Common myeloid progenitor, CD34-positive (primary cell): ENCODE measurements around the gene SPTBN1.

ENCODE experiments used
- CTCF ChIA-PET: fragments of 350-600 bp; sonication (Branson Sonifier 250); formaldehyde crosslinking; loops from one replicate; lab custom pipeline; 2021; ENCODE audit warnings: antibody characterized with exemption; lab: Charles Lee
- POLR2A ChIA-PET: fragments of 350-600 bp; sonication (Branson Sonifier 250); formaldehyde crosslinking; loops from one replicate; lab custom pipeline; 2021; ENCODE audit warnings: antibody characterized with exemption; lab: Charles Lee
- DNase-seq, 3 donors: peaks; one replicate each; pipeline versions ENCODE4 v3.0.0 to v3.0.0-alpha.2; 2013
- H3K27ac ChIP-seq, 2 experiments: 1 replicate in 1 of 2; 2 replicates in 1 of 2; pipeline ENCODE4 v1.7.0; 2013; ENCODE audit warnings: inconsistent platforms in 2 of 2, low read length in 2 of 2, mild to moderate bottlenecking in 2 of 2, low read depth in 1 of 2, moderate library complexity in 1 of 2; ENCODE audit not compliant: severe bottlenecking in 2 of 2, insufficient read depth in 1 of 2, poor library complexity in 1 of 2
- H3K27me3 ChIP-seq, 5 experiments: replicated peaks in 2 of 5; 1 replicate in 3 of 5; 2 replicates in 2 of 5; pipeline versions ENCODE4 v1.6.1 to v1.7.0; 2013; ENCODE audit warnings: low read length in 4 of 5, mild to moderate bottlenecking in 2 of 5, moderate library complexity in 2 of 5, inconsistent platforms in 1 of 5; ENCODE audit not compliant: insufficient read depth in 5 of 5, control insufficient read depth in 4 of 5
- H3K36me3 ChIP-seq, 4 experiments: 1 replicate in 2 of 4; 2 replicates in 2 of 4; pipeline versions ENCODE4 v1.6.1 to v1.7.0; 2013; ENCODE audit warnings: low read length in 3 of 4, control low read depth in 1 of 4, mild to moderate bottlenecking in 1 of 4; ENCODE audit not compliant: control insufficient read depth in 4 of 4, insufficient read depth in 4 of 4
- H3K4me1 ChIP-seq, 4 experiments: 1 replicate in 3 of 4; 2 replicates in 1 of 4; pipeline versions ENCODE4 v1.6.1 to v1.7.1; 2013; ENCODE audit warnings: low read length in 3 of 4, mild to moderate bottlenecking in 3 of 4, control low read depth in 1 of 4, inconsistent platforms in 1 of 4, moderate library complexity in 1 of 4; ENCODE audit not compliant: control insufficient read depth in 4 of 4, insufficient read depth in 4 of 4; ENCODE audit errors: control extremely low read depth in 1 of 4
- H3K4me3 ChIP-seq, 7 experiments: 1 replicate in 4 of 7; 2 replicates in 3 of 7; pipeline versions ENCODE4 v1.5.1 to v1.7.0; 2013; ENCODE audit warnings: mild to moderate bottlenecking in 7 of 7, low read length in 6 of 7, moderate library complexity in 6 of 7, inconsistent platforms in 2 of 7, low read depth in 2 of 7, control low read depth in 1 of 7; ENCODE audit not compliant: insufficient read depth in 4 of 7, control insufficient read depth in 1 of 7; ENCODE audit errors: extremely low read depth in 1 of 7
- H3K9me3 ChIP-seq, 5 experiments: 1 replicate in 4 of 5; 2 replicates in 1 of 5; pipeline versions ENCODE4 v1.6.1 to v1.7.1; 2013; ENCODE audit warnings: low read length in 4 of 5, mild to moderate bottlenecking in 2 of 5, inconsistent platforms in 1 of 5, low read depth in 1 of 5, moderate library complexity in 1 of 5; ENCODE audit not compliant: control insufficient read depth in 4 of 5, insufficient read depth in 2 of 5; ENCODE audit errors: control extremely low read depth in 1 of 5
- WGBS: methylation state at CpG from one replicate; pipeline ENCODE4 v1.1.5; 2013; ENCODE audit not compliant: insufficient coverage; 5-methylcytosine and 5-hydroxymethylcytosine counted together

The SPTBN1 gene

DNA sequence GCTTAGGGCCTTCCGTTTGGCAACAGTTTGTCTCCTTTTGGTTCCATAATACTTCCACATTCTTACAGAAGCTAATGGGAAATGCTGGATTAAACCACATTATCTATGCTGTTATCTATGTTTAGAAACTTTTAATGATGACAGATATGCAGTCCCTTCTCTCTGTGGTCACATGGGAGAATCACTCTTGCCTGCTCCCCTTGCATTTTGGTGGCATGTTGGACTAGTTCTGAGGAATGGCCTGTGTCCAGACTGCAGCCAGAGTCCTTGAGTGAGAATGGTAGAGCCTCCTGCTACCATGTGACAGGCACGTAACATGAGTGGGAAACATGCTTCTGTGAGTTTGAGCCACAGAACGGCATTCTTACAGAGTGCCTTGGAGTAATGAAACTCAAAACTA is 19.2 kb downstream of the SPTBN1 start:
- no peak for DNase-seq
- POLR2A ChIA-PET: no interaction called here
- Histone ChIP-seq H3K4me1 (peaks cover 0 to 20% (median 3%) of the 10 kb centered on the region in 4 experiments), H3K27ac (no peak overlapping the region), H3K9me3 (peaks cover 0 to 8% (median 0%) of the 10 kb centered on the region in 5 experiments), H3K36me3 (peaks cover 0 to 2% (median 0%) of the 10 kb centered on the region in 4 experiments), H3K4me3 (no peak overlapping the region), H3K27me3 (no peaks in the 10 kb centered on the region)
- WGBS: 100% methylated on average over 2 of the region's 3 CpGs
- CTCF ChIA-PET: no interaction called here

- CTCF ChIA-PET: no interaction called here
- POLR2A ChIA-PET: no interaction called here
- Histone ChIP-seq H3K36me3 (peaks cover 0 to 2% (median 0%) of the 10 kb centered on the region in 4 experiments), H3K27ac (no peak overlapping the region), H3K9me3 (peaks cover 0 to 8% (median 0%) of the 10 kb centered on the region in 5 experiments), H3K4me3 (no peak overlapping the region), H3K4me1 (peaks cover 0 to 15% (median 0%) of the 10 kb centered on the region in 4 experiments), H3K27me3 (no peaks in the 10 kb centered on the region)
- no peak for DNase-seq
- 74% methylated on average over 5 of the region's 5 CpGs for WGBS
Measured at GRCh38 chr2:54475919-54476318, 19.8 kb downstream of the SPTBN1 start.

DNA sequence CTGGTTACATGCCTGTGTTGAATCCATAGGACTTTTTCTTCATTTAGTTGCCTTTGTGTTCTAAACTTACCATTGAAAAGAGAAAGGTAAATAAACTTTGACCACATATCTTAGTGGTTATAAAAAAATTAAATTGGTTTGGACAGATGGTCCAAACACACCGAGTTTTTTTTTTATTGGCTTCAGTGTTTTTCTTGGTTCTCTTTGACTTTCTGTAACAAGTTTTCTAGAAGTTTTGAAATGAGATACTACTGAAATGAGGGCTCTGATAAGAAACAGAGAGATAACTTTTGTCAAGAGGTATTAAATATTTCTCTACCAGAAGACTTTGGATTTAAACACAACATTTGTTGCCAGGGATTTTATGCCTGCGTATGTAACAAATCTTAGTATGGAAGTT is 20.7 kb downstream of the SPTBN1 start:
- H3K4me3 ChIP-seq: no peak overlapping the region
- DNase-seq: no peak
- peaks cover 0 to 2% (median 0%) of the 10 kb centered on the region in 4 experiments for H3K36me3 ChIP-seq
- H3K27me3 ChIP-seq: no peaks in the 10 kb centered on the region
- peaks cover 0 to 8% (median 0%) of the 10 kb centered on the region in 5 experiments for H3K9me3 ChIP-seq
- peaks cover 0 to 10% (median 0%) of the 10 kb centered on the region in 4 experiments for H3K4me1 ChIP-seq
- ChIA-PET POLR2A (no interaction called here), CTCF (no interaction called here)
- 67% methylated on average over 1 of the region's 2 CpGs for WGBS
- no peak overlapping the region for H3K27ac ChIP-seq

DNA sequence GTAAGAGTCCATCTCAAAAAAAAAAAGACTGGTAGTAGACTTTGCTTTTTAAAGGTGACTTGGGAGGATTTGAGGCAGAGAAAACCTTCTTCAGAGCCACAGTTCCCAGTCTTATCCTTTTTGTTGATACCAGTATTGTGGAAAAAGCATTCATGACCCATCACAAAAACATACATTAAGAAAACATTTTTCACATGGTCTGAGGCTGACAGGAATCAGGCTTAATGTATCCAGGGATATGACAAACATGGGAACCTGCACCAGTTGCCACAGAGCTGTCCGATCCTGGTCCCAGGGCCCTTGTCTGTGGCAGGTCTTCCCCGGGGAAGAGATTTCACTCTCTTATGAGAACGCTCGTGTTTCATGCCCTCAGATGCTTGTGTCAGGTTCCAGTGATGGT is 21.8 kb downstream of the SPTBN1 start:
- Histone ChIP-seq H3K4me1 (peaks cover 0 to 4% (median 0%) of the 10 kb centered on the region in 4 experiments), H3K4me3 (no peak overlapping the region), H3K36me3 (peaks cover 0 to 2% (median 0%) of the 10 kb centered on the region in 4 experiments), H3K27ac (no peak overlapping the region), H3K9me3 (peaks cover 0 to 8% (median 0%) of the 10 kb centered on the region in 5 experiments), H3K27me3 (no peaks in the 10 kb centered on the region)
- 94% methylated on average over 2 of the region's 4 CpGs for WGBS
- ChIA-PET CTCF (no interaction called here), POLR2A (no interaction called here)
- no peak for DNase-seq

DNA sequence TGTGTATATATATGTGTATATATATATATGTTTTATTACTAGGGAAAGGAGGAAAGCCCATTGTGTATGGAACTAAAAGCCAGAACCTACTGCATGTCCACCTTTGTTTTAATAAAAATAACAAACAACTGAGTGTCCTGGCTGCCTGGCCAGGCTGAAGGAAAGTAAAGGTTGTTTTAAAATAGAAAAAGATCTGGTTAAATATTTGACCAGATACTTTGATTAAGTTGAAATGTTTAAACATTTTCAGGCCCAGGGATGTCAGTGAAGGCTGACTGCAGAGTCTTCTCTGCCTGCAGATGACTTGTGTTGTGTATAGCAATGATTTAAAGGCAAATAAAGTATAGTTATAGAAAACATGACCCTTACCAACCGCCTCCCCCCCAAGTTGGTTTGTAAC is 22.8 kb downstream of the SPTBN1 start:
- ChIA-PET POLR2A (interaction anchor here (0.7 kb wide), 1 partner anchor 351 kb away, joined by 4 read pairs; no protein-coding TSS in a partner anchor), CTCF (interaction anchor here (1.2 to 2.7 kb wide), 2 partner anchors 10 to 33 kb away, joined by 3 to 8 read pairs; no protein-coding TSS in a partner anchor)
- no peaks in the 10 kb centered on the region for H3K27me3 ChIP-seq
- peaks cover 0 to 2% (median 0%) of the 10 kb centered on the region in 4 experiments for H3K36me3 ChIP-seq
- peaks cover 0 to 2% (median 0%) of the 10 kb centered on the region in 4 experiments for H3K4me1 ChIP-seq
- H3K4me3 ChIP-seq: no peak overlapping the region
- peaks cover 0 to 8% (median 0%) of the 10 kb centered on the region in 5 experiments for H3K9me3 ChIP-seq
- H3K27ac ChIP-seq: no peak overlapping the region
- DNase-seq: no peak
- WGBS: no CpG with 5 or more reads among the region's 1 CpG

DNA sequence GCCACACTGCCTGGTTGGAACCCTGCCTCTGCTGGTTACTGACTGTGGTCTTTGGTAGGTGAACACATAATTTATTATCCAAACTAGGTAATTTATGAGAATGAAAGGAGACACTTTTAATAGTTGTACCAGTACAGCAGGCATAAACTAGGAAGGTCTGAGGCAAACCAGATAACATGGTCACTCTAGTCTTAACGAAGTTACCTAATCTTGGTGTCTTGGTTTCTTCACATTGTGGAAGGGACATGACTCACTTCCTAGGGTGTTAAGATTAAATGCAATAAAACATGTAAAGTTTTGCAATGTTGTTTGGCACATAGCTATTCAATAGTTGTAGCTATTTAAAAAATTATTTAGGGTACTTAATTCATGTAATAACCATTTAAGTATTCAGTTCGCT is 23.3 kb downstream of the SPTBN1 start:
- POLR2A ChIA-PET: interaction anchor here (0.7 kb wide), 1 partner anchor 352 kb away, joined by 4 read pairs; no protein-coding TSS in a partner anchor
- no peak for DNase-seq
- 100% methylated on average over 1 of the region's 2 CpGs for WGBS

DNA sequence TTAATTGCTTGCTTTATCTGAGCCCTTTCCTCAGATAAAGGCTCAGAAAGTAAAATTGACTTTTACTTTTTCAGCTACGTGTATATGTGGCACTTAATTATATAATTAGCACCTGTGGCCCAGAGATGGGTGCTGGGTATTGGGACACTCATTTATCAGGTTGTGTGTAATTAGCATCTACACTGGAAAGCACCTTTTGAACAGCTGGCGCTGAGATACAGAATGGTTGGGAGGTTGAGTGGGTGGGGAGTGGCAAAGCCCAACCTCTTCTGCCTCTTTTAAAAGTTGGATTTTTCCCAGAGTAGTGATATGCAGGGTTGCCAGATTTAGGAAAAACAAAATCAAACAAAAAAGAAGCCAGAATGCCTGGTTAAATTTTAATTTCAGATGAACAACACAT is 23.9 kb downstream of the SPTBN1 start:
- WGBS: no CpG with 5 or more reads among the region's 2 CpGs
- peaks cover 0 to 2% (median 0%) of the 10 kb centered on the region in 4 experiments for H3K4me1 ChIP-seq
- H3K27ac ChIP-seq: no peak overlapping the region
- CTCF ChIA-PET: interaction anchor here (0.7 to 2.7 kb wide), 4 partner anchors 9 to 34 kb away, joined by 3 to 8 read pairs (median 6); no protein-coding TSS in a partner anchor
- H3K4me3 ChIP-seq: no peak overlapping the region
- H3K27me3 ChIP-seq: no peaks in the 10 kb centered on the region
- peaks cover 0 to 2% (median 0%) of the 10 kb centered on the region in 4 experiments for H3K36me3 ChIP-seq
- POLR2A ChIA-PET: interaction anchor here (0.6 kb wide), 1 partner anchor 9 kb away, joined by 3 read pairs; no protein-coding TSS in a partner anchor
- H3K9me3 ChIP-seq: peaks cover 0 to 8% (median 0%) of the 10 kb centered on the region in 5 experiments
- DNase-seq: no peak

More for the DNA sequence above, 23.3 kb downstream of the SPTBN1 start:
- H3K4me1 ChIP-seq: peaks cover 0 to 2% (median 0%) of the 10 kb centered on the region in 4 experiments
- H3K27me3 ChIP-seq: no peaks in the 10 kb centered on the region
- no peak overlapping the region for H3K4me3 ChIP-seq
- H3K9me3 ChIP-seq: peaks cover 0 to 8% (median 0%) of the 10 kb centered on the region in 5 experiments
- CTCF ChIA-PET: interaction anchor here (0.7 to 2.7 kb wide), 3 partner anchors 10 to 65 kb away, joined by 3 to 8 read pairs (median 3); no protein-coding TSS in a partner anchor
- H3K27ac ChIP-seq: no peak overlapping the region
- H3K36me3 ChIP-seq: peaks cover 0 to 2% (median 0%) of the 10 kb centered on the region in 4 experiments
